DND-41 (cell line): Measurements from ENCODE around the gene AIFM1.

Source experiments
- ATAC-seq: fragments of 200-7000 bp; cut with Tn5 transposase; 3 replicates; pipeline ENCODE4 v1.9.1; 2021; ENCODE audit warnings: low read depth; ENCODE audit not compliant: insufficient read depth
- DNase-seq: peaks from one replicate; pipeline ENCODE4 v3.0.0-alpha.2; 2020
- H2AFZ ChIP-seq: 2 replicates; pipeline ENCODE4 v1.6.0; 2012; ENCODE audit warnings: low read depth, low read length
- H3K27ac ChIP-seq: 2 replicates; pipeline ENCODE4 v1.5.1; 2012; ENCODE audit warnings: low read length, inconsistent platforms
- H3K27me3 ChIP-seq: fragments of 200-600 bp; sonication (generic); 2 replicates; pipeline ENCODE4 v1.6.0; 2012; ENCODE audit warnings: low read length, mild to moderate bottlenecking, inconsistent platforms; ENCODE audit not compliant: insufficient read depth, poor library complexity
- H3K36me3 ChIP-seq: 2 replicates; pipeline ENCODE4 v1.5.1; 2012; ENCODE audit warnings: low read length, inconsistent platforms; ENCODE audit not compliant: insufficient read depth
- H3K4me1 ChIP-seq: 2 replicates; pipeline ENCODE4 v1.5.1; 2012; ENCODE audit warnings: mild to moderate bottlenecking, low read length; ENCODE audit not compliant: insufficient read depth
- H3K4me2 ChIP-seq: 2 replicates; pipeline ENCODE4 v1.6.0; 2012; ENCODE audit warnings: mild to moderate bottlenecking, moderate library complexity, low read length, inconsistent platforms; ENCODE audit not compliant: insufficient read depth
- H3K4me3 ChIP-seq, 2 experiments: fragments of 200-600 bp in 1 of 2; shearing (Covaris generic) in 1 of 2; 2 replicates each; pipeline ENCODE4 v1.5.1; 2012 to 2016; ENCODE audit warnings: inconsistent platforms in 2 of 2, low read length in 2 of 2, mild to moderate bottlenecking in 2 of 2, low read depth in 1 of 2, moderate library complexity in 1 of 2
- H3K79me2 ChIP-seq: 2 replicates; pipeline ENCODE4 v1.6.0; 2012; ENCODE audit warnings: low read length, inconsistent platforms; ENCODE audit not compliant: insufficient read depth
- H3K9ac ChIP-seq: 2 replicates; pipeline ENCODE4 v1.6.0; 2012; ENCODE audit warnings: low read depth, mild to moderate bottlenecking, inconsistent platforms, low read length, moderate library complexity
- H3K9me3 ChIP-seq: 2 replicates; pipeline ENCODE4 v1.5.1; 2012; ENCODE audit warnings: low read length, moderate library complexity, mild to moderate bottlenecking, inconsistent platforms; ENCODE audit not compliant: insufficient read depth, severe bottlenecking
- H4K20me1 ChIP-seq: 2 replicates; pipeline ENCODE4 v1.6.0; 2012; ENCODE audit warnings: low read length; ENCODE audit not compliant: insufficient read depth
- CTCF ChIP-seq: IDR thresholded peaks from 2 replicates; pipeline ENCODE4 v1.5.1; 2012; ENCODE audit warnings: borderline replicate concordance, low read length, moderate library complexity, mild to moderate bottlenecking; ENCODE audit not compliant: poor library complexity, severe bottlenecking; ENCODE audit errors: extremely low read depth
- EZH2 ChIP-seq: IDR thresholded peaks from 3 replicates; pipeline ENCODE4 v1.6.1; 2012; ENCODE audit warnings: borderline replicate concordance, low read depth, mild to moderate bottlenecking, moderate library complexity, low read length, inconsistent platforms; ENCODE audit not compliant: severe bottlenecking

Gene AIFM1

GRCh38 chrX:130081421-130082045, 84.1 kb downstream of the AIFM1 start:
- Histone ChIP-seq H3K9ac (peak overlapping the region; percentile 54), H3K4me1 (peaks cover 40% of the 10 kb centered on the region), H3K36me3 (no peaks in the 10 kb centered on the region; the same call in 1 of the 2 replicates), H2AFZ (peak overlapping the region; percentile 68; the same call in 1 of the 2 replicates), H3K9me3 (no peaks in the 10 kb centered on the region), H4K20me1 (peaks cover 5% of the 10 kb centered on the region; the same call in 1 of the 2 replicates), H3K79me2 (peaks cover 14% of the 10 kb centered on the region), H3K4me3 (peak overlapping the region in 1 of 2 experiments; percentile 54; a peak in 2 of 4 replicates), H3K27me3 (no peaks in the 10 kb centered on the region), H3K4me2 (peak overlapping the region; percentile 80), H3K27ac (peak overlapping the region; percentile 90)
- DNase-seq = no peak
- ATAC-seq = no peak
- TF ChIP-seq EZH2 (no peak), CTCF (no peak)

GRCh38 chrX:130080791-130081367, 84.8 kb downstream of the AIFM1 start:
- ATAC-seq = no peak
- Histone ChIP-seq H3K4me1 (peaks cover 33% of the 10 kb centered on the region), H3K36me3 (no peaks in the 10 kb centered on the region; the same call in 1 of the 2 replicates), H3K9me3 (no peaks in the 10 kb centered on the region), H3K27ac (peak overlapping the region; percentile 90), H4K20me1 (no peaks in the 10 kb centered on the region), H2AFZ (no peak overlapping the region), H3K79me2 (peaks cover 13% of the 10 kb centered on the region), H3K4me3 (no peak overlapping the region), H3K4me2 (no peak overlapping the region), H3K27me3 (no peaks in the 10 kb centered on the region), H3K9ac (no peak overlapping the region)
- DNase-seq = no peak
- no peak for TF ChIP-seq EZH2
- TF ChIP-seq CTCF = no peak

- Histone ChIP-seq H3K4me1 (peaks cover 24% of the 10 kb centered on the region), H3K4me2 (no peak overlapping the region), H3K79me2 (peaks cover 7% of the 10 kb centered on the region; the same call in 1 of the 2 replicates), H3K4me3 (no peak overlapping the region), H2AFZ (no peak overlapping the region), H3K36me3 (no peaks in the 10 kb centered on the region), H3K27me3 (no peaks in the 10 kb centered on the region), H4K20me1 (no peaks in the 10 kb centered on the region), H3K9me3 (no peaks in the 10 kb centered on the region), H3K9ac (no peak overlapping the region), H3K27ac (no peak overlapping the region)
- TF ChIP-seq CTCF (peak; percentile 83), EZH2 (no peak)
- DNase-seq (peak; percentile 64), ATAC-seq (peak; percentile 33; the same call in 2 of the 3 replicates)
Measured at GRCh38 chrX:130079824-130080406, 85.7 kb downstream of the AIFM1 start.
